ENCODE measurements around the gene HECA. TPM values are rescaled to one million over a fixed set of nuclear protein-coding genes. Genes with fewer than 3 reads are reported as not detected.

The HECA gene
- total and polyA plus RNA-seq, 2 experiments from 2014 or later: 2.4 to 8.1 TPM

GRCh38 chr6:139186692-139187091 lies 51.8 kb downstream of the HECA start:
- Mint-ChIP-seq H3K9me3 (no peaks in the 10 kb centered on the region), H3K4me1 (peaks cover 5% of the 10 kb centered on the region; the same call in 1 of the 3 replicates), H3K36me3 (ENCODE audit: low read depth) (no peaks in the 10 kb centered on the region), H3K4me3 (no peak overlapping the region), H3K27ac (no peak overlapping the region), H3K27me3 (ENCODE audit: insufficient read depth, low read depth, poor library complexity) (peaks cover 2% of the 10 kb centered on the region)
- H3K4me2 ChIP-seq: no peak overlapping the region
- TF ChIP-seq ZNF462 (CRISPR knock-in tag; IDR thresholded peaks at IDR 0.05): no peak
- DNase-seq (ENCODE audit: low spot score) (no peak), ATAC-seq (no peak)
- no peaks in the 10 kb centered on the region for H3F3A ChIP-seq (replicated peaks; ENCODE audit: low read depth)
- H3K4me3 ChIP-seq: no peak overlapping the region
- no peaks in the 10 kb centered on the region for H3K79me2 ChIP-seq (replicated peaks; ENCODE audit: insufficient read depth)
- H3K36me3 ChIP-seq (ENCODE audit: insufficient read depth): no peaks in the 10 kb centered on the region
- H2AFZ ChIP-seq: no peak overlapping the region
- no peaks in the 10 kb centered on the region for H4K20me1 ChIP-seq (replicated peaks; ENCODE audit: insufficient read depth)
- H3K9me2 ChIP-seq (ENCODE audit: insufficient read depth): no peaks in the 10 kb centered on the region
- no peak overlapping the region for H3K27ac ChIP-seq (ENCODE audit: low read depth)
- no peaks in the 10 kb centered on the region for H3K4me1 ChIP-seq (ENCODE audit: insufficient read depth)
- no peaks in the 10 kb centered on the region for H3K27me3 ChIP-seq (ENCODE audit: insufficient read depth)

GRCh38 chr6:139187489-139187888 lies 52.6 kb downstream of the HECA start:
- H3K4me3 Mint-ChIP-seq: no peak overlapping the region
- H3K36me3 ChIP-seq (ENCODE audit: insufficient read depth): no peaks in the 10 kb centered on the region
- H3K27ac ChIP-seq (ENCODE audit: low read depth): no peak overlapping the region
- peaks cover 4% of the 10 kb centered on the region for H3K4me1 ChIP-seq (ENCODE audit: insufficient read depth)
- H3F3A ChIP-seq (replicated peaks; ENCODE audit: low read depth): no peaks in the 10 kb centered on the region
- H3K9me2 ChIP-seq (ENCODE audit: insufficient read depth): no peaks in the 10 kb centered on the region
- no peak overlapping the region for H3K4me3 ChIP-seq
- H3K79me2 ChIP-seq (replicated peaks; ENCODE audit: insufficient read depth): no peaks in the 10 kb centered on the region
- no peaks in the 10 kb centered on the region for H4K20me1 ChIP-seq (replicated peaks; ENCODE audit: insufficient read depth)
- no peaks in the 10 kb centered on the region for H3K27me3 ChIP-seq (ENCODE audit: insufficient read depth)
- no peak for DNase-seq (ENCODE audit: low spot score)
- no peaks in the 10 kb centered on the region for H3K9me3 Mint-ChIP-seq
- H2AFZ ChIP-seq: no peak overlapping the region
- TF ChIP-seq STAT1 (IDR thresholded peaks at IDR 0.05; ENCODE audit: unreplicated experiment) (no peak), ZNF331 (CRISPR knock-in tag; IDR thresholded peaks at IDR 0.05; ENCODE audit: low read depth) (no peak), ETS1 (IDR thresholded peaks at IDR 0.05) (no peak), JUNB (IDR thresholded peaks at IDR 0.05; ENCODE audit: unreplicated experiment) (no peak), ZNF114 (CRISPR knock-in tag; IDR thresholded peaks at IDR 0.05) (no peak), REST (IDR thresholded peaks at IDR 0.05; ENCODE audit: unreplicated experiment) (no peak), NANOG (IDR thresholded peaks at IDR 0.05; ENCODE audit: borderline replicate concordance) (no peak)
- H3K27ac Mint-ChIP-seq: no peak overlapping the region
- H3K4me1 Mint-ChIP-seq: peaks cover 5% of the 10 kb centered on the region; the same call in 1 of the 3 replicates
- no peak overlapping the region for H3K4me2 ChIP-seq
- no peaks in the 10 kb centered on the region for H3K36me3 Mint-ChIP-seq (ENCODE audit: low read depth)
- no peak for ATAC-seq
- peaks cover 2% of the 10 kb centered on the region for H3K27me3 Mint-ChIP-seq (ENCODE audit: insufficient read depth, low read depth, poor library complexity)

All from GM23338 (cell line).